KBM-7 (cell line): ENCODE data around the gene MAMLD1.

Source experiments
- DNase-seq: peaks from one replicate; pipeline ENCODE4 v3.0.0-alpha.2; 2015
- in situ Hi-C: fragments of 300-500 bp; cut with MboI; formaldehyde crosslinking; loops from 2 replicates; pipeline ENCODE4 v1.14.3; 2020; ENCODE audit warnings: low sequenced_read_pairs, low pct_unique_long_range_greater_than_20kb, mixed read lengths

Gene MAMLD1

GRCh38 chrX:150450519-150451177, 87.5 kb downstream of the MAMLD1 start:
- in situ Hi-C loops: no loop called here
- no peak for DNase-seq

GRCh38 chrX:150451953-150452352, 88.8 kb downstream of the MAMLD1 start:
- no peak for DNase-seq
- in situ Hi-C loops: no loop called here

GRCh38 chrX:150454083-150454482, 91.0 kb downstream of the MAMLD1 start:
- in situ Hi-C loops: no loop called here
- no peak for DNase-seq

GRCh38 chrX:150454508-150455214, 91.5 kb downstream of the MAMLD1 start:
- in situ Hi-C loops: no loop called here
- no peak for DNase-seq

GRCh38 chrX:150455215-150455608, 92.1 kb downstream of the MAMLD1 start:
- DNase-seq: no peak

GRCh38 chrX:150456466-150456865, 93.3 kb downstream of the MAMLD1 start:
- in situ Hi-C loops: no loop called here
- no peak for DNase-seq

More at GRCh38 chrX:150455215-150455608, 92.1 kb downstream of the MAMLD1 start:
- in situ Hi-C loops: no loop called here

GRCh38 chrX:150456941-150457340, 93.8 kb downstream of the MAMLD1 start:
- in situ Hi-C loops: no loop called here
- DNase-seq: no peak

- in situ Hi-C loops: no loop called here
Observed at GRCh38 chrX:150459196-150459595, 96.1 kb downstream of the MAMLD1 start.

GRCh38 chrX:150460063-150460462, 96.9 kb downstream of the MAMLD1 start:
- in situ Hi-C loops: no loop called here
- no peak for DNase-seq

More at GRCh38 chrX:150459196-150459595, 96.1 kb downstream of the MAMLD1 start:
- DNase-seq: no peak

GRCh38 chrX:150460781-150461180, 97.7 kb downstream of the MAMLD1 start:
- in situ Hi-C loops: no loop called here
- DNase-seq: no peak

- in situ Hi-C loops: no loop called here
Observed at GRCh38 chrX:150463566-150463965, 100.4 kb downstream of the MAMLD1 start.

GRCh38 chrX:150464001-150464400, 100.9 kb downstream of the MAMLD1 start:
- in situ Hi-C loops: no loop called here
- no peak for DNase-seq

More at GRCh38 chrX:150463566-150463965, 100.4 kb downstream of the MAMLD1 start:
- no peak for DNase-seq

- DNase-seq: no peak
- in situ Hi-C loops: no loop called here
Observed at GRCh38 chrX:150465326-150465725, 102.2 kb downstream of the MAMLD1 start.

GRCh38 chrX:150465881-150466775, 103.0 kb downstream of the MAMLD1 start:
- no peak for DNase-seq
- in situ Hi-C loops: no loop called here

GRCh38 chrX:150472306-150472705, 109.2 kb downstream of the MAMLD1 start:
- no peak for DNase-seq
- in situ Hi-C loops: no loop called here

- in situ Hi-C loops: no loop called here
- no peak for DNase-seq
Observed at GRCh38 chrX:150473371-150473770, 110.3 kb downstream of the MAMLD1 start.

GRCh38 chrX:150475461-150475860, 112.3 kb downstream of the MAMLD1 start:
- no peak for DNase-seq
- in situ Hi-C loops: no loop called here

GRCh38 chrX:150476164-150476699, 113.1 kb downstream of the MAMLD1 start:
- in situ Hi-C loops: no loop called here
- DNase-seq: no peak

- in situ Hi-C loops: no loop called here
- peak; percentile 33 for DNase-seq
Observed at GRCh38 chrX:150477371-150477770, 114.3 kb downstream of the MAMLD1 start.
